ENCODE data around the gene CST9.

GRCh38 chr20:23602699-23603098 lies 3.0 kb downstream of the CST9 start:
- TF ChIP-seq EZH2 (IDR thresholded peaks at IDR 0.05) (no peak), RAD21 (IDR thresholded peaks at IDR 0.05; ENCODE audit: low read depth) (no peak), POLR2A (IDR thresholded peaks at IDR 0.05; ENCODE audit: borderline replicate concordance, extremely low read depth, insufficient read depth, insufficient read length) (no peak)

Measured in HCT116 (cell line).